Measurements from ENCODE around the gene RELT.
"Not testable (repeated sequence)": the region's sequence is repeated elsewhere in the genome, so short reads cannot be mapped to it uniquely, and the experiment has no call there.

Gene RELT

DNA sequence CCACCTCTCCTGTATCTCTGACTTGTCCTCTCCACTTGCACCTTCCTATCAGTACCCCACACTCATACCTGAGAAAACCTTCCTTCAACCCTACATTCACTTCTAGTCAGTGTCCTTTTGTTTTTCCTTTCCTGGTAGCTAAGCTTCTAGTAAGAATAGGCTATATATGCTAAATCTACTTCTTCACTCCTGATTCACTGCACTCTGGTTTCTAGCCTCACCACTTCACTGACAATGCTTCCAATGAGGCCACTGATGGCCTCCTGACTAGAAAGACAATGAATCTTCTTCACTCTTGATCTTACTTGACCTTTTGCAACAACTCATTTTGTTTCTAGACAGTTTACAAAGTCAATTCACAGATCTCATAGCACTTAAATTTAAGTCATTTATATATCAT lies 52.0 kb downstream of the RELT start:
- Mint-ChIP-seq H3K27me3 (no peaks in the 10 kb centered on the region), H3K9me3 (no peaks in the 10 kb centered on the region), H3K27ac (peak overlapping the region; percentile 15), H3K4me1 (peaks cover 3% of the 10 kb centered on the region), H3K4me3 (no peak overlapping the region), H3K36me3 (ENCODE audit: low read depth) (no peaks in the 10 kb centered on the region)
- DNase-seq = no peak
- no peak for ATAC-seq

- Mint-ChIP-seq H3K4me1 (peaks cover 3% of the 10 kb centered on the region), H3K4me3 (no peak overlapping the region), H3K27ac (no peak overlapping the region), H3K36me3 (ENCODE audit: low read depth) (no peaks in the 10 kb centered on the region), H3K27me3 (no peaks in the 10 kb centered on the region), H3K9me3 (no peaks in the 10 kb centered on the region)
- ATAC-seq = no peak
- DNase-seq = no peak
Observed at GRCh38 chr11:73428699-73429098, 52.5 kb downstream of the RELT start.

DNA sequence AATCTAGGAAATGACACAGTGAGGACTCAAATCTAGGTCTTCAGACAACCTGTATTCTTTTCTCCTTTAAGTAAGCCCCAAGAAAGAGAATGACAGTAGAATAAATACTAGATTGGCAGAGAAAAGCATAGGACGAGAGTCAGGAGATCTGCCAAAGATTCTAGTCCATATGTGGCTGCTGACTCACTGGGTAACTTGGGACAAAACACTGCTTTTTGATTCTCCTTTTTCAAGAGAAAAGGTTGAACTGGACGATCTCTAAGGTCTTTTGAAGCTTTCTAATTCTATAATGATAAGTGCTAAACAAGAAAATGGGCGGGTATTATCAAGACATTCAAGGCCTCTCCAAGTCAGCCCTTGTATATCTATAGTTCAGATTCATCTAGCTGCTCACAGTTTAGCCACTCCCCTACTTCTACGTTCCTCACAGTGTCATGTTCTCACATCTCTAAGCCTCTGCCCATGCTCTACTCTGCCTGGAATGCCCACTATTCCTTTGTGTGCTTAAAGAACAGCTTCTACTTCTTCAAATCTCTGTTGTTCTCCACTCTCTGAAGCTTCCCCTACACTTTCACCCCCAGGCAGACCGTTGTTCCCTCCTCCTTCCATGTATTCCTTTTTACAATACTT lies 53.0 kb downstream of the RELT start:
- Mint-ChIP-seq H3K36me3 (ENCODE audit: low read depth) (no peaks in the 10 kb centered on the region), H3K4me3 (no peak overlapping the region), H3K27me3 (no peaks in the 10 kb centered on the region), H3K27ac (no peak overlapping the region), H3K4me1 (peaks cover 3% of the 10 kb centered on the region), H3K9me3 (no peaks in the 10 kb centered on the region)
- ATAC-seq = no peak
- DNase-seq = no peak

DNA sequence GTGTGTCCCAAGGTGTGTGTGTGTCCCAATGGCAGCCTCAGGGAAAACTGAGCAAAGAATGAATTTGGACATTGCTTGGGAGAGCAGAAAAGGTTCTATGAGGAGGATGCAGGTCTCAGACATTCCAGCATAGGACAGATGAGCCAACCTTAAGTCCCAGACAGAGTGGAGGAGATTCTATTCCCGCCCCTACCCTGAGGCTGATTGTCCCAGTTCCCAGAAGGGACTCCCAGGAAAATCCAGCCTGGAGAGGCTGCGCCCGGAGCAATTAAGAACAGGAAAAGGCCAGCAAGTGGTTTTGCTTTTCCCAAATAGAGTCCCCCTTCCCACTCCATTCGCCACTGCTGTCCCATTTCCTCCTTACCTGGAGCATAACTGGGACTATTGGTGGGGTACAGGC lies 54.1 kb downstream of the RELT start:
- DNase-seq (no peak), ATAC-seq (no peak)
- Mint-ChIP-seq H3K9me3 (no peaks in the 10 kb centered on the region), H3K27ac (no peak overlapping the region), H3K4me1 (peaks cover 3% of the 10 kb centered on the region), H3K27me3 (no peaks in the 10 kb centered on the region), H3K36me3 (ENCODE audit: low read depth) (no peaks in the 10 kb centered on the region), H3K4me3 (no peak overlapping the region)

GRCh38 chr11:73431396-73431795 lies 55.2 kb downstream of the RELT start:
- Mint-ChIP-seq H3K27ac (no peak overlapping the region), H3K4me1 (peaks cover 3% of the 10 kb centered on the region)

GRCh38 chr11:73436859-73437258 lies 60.7 kb downstream of the RELT start:
- H3K27ac Mint-ChIP-seq; H3K4me3 Mint-ChIP-seq; ATAC-seq; DNase-seq; H3K9me3 Mint-ChIP-seq; H3K4me1 Mint-ChIP-seq; H3K27me3 Mint-ChIP-seq; H3K36me3 Mint-ChIP-seq (ENCODE audit: low read depth): not testable (repeated sequence)

More at GRCh38 chr11:73431396-73431795, 55.2 kb downstream of the RELT start:
- DNase-seq (no peak), ATAC-seq (no peak)
- Mint-ChIP-seq H3K27me3 (no peaks in the 10 kb centered on the region), H3K9me3 (no peaks in the 10 kb centered on the region), H3K36me3 (ENCODE audit: low read depth) (no peaks in the 10 kb centered on the region), H3K4me3 (no peak overlapping the region)

- DNase-seq (no peak), ATAC-seq (no peak)
- H3K27ac Mint-ChIP-seq = no peak overlapping the region
- H3K9me3 Mint-ChIP-seq = no peaks in the 10 kb centered on the region
- H3K4me3 Mint-ChIP-seq = no peak overlapping the region
- H3K4me1 Mint-ChIP-seq = peaks cover 1% of the 10 kb centered on the region
- no peaks in the 10 kb centered on the region for H3K27me3 Mint-ChIP-seq
- no peaks in the 10 kb centered on the region for H3K36me3 Mint-ChIP-seq (ENCODE audit: low read depth)
Observed at GRCh38 chr11:73439002-73439843, 63.0 kb downstream of the RELT start.

GRCh38 chr11:73445980-73446379 lies 69.8 kb downstream of the RELT start:
- Mint-ChIP-seq H3K27ac (no peak overlapping the region), H3K36me3 (ENCODE audit: low read depth) (no peaks in the 10 kb centered on the region), H3K9me3 (no peaks in the 10 kb centered on the region), H3K4me1 (peaks cover 3% of the 10 kb centered on the region), H3K27me3 (no peaks in the 10 kb centered on the region), H3K4me3 (no peak overlapping the region)
- DNase-seq = no peak
- ATAC-seq = no peak

GRCh38 chr11:73446766-73447165 lies 70.6 kb downstream of the RELT start:
- Mint-ChIP-seq H3K27me3 (no peaks in the 10 kb centered on the region), H3K9me3 (no peaks in the 10 kb centered on the region), H3K4me3 (no peak overlapping the region), H3K27ac (no peak overlapping the region), H3K36me3 (ENCODE audit: low read depth) (no peaks in the 10 kb centered on the region), H3K4me1 (peaks cover 2% of the 10 kb centered on the region)
- ATAC-seq = no peak
- no peak for DNase-seq
